Activated T-cell treated with anti-CD3 and anti-CD28 coated beads, Interleukin-2, amount 50 U/mL, for 4 hours (primary cell): Measurements from ENCODE around the gene CIITA. TPM values are rescaled to one million over a fixed set of nuclear protein-coding genes. Genes with fewer than 3 reads are reported as not detected.
"Not testable (repeated sequence)": the region's sequence is repeated elsewhere in the genome, so short reads cannot be mapped to it uniquely, and the experiment has no call there.

Experiments used
- ATAC-seq, 2 donors: fragments of 200-7000 bp; cut with Tn5 transposase; one replicate each; pipeline ENCODE4 v1.10.0; 2021
- DNase-seq: peaks from one replicate; pipeline ENCODE4 v3.0.0-alpha.2; 2020
- H3K27me3 Mint-ChIP-seq: one replicate; pipeline ENCODE4 v1.8.0; 2021; ENCODE audit warnings: low read depth, mixed read lengths
- H3K36me3 Mint-ChIP-seq: one replicate; pipeline ENCODE4 v1.8.0; 2022; ENCODE audit warnings: mixed read lengths; ENCODE audit not compliant: insufficient read depth
- H3K4me1 Mint-ChIP-seq: one replicate; pipeline ENCODE4 v1.8.0; 2021; ENCODE audit warnings: low read depth, mixed read lengths
- H3K4me3 Mint-ChIP-seq: one replicate; pipeline ENCODE4 v1.8.0; 2021; ENCODE audit warnings: mild to moderate bottlenecking, moderate library complexity, mixed read lengths
- H3K9me3 Mint-ChIP-seq: one replicate; pipeline ENCODE4 v1.8.0; 2021; ENCODE audit warnings: mixed read lengths
- total RNA-seq, 3 donors: library from RNA; stranded (reverse); gene quantifications; one replicate each; pipeline ENCODE4 v1.2.1, GENCODE V29; 2021

CIITA gene
- total RNA-seq, result 1 to 10 TPM; 2.4 to 3.6 (median 2.5) TPM

- no peaks in the 10 kb centered on the region for H3K36me3 Mint-ChIP-seq
- H3K9me3 Mint-ChIP-seq, result no peaks in the 10 kb centered on the region
- H3K27me3 Mint-ChIP-seq, result peaks cover 55% of the 10 kb centered on the region
- peaks cover 71% of the 10 kb centered on the region for H3K4me1 Mint-ChIP-seq
- ATAC-seq, result peak; percentile 66 to 78
- peak within 1 kb of the TSS; percentile 90 for H3K4me3 Mint-ChIP-seq
- DNase-seq, result peak; percentile 17
Measured at GRCh38 chr16:10876799-10877341, at the start of gene CIITA. CIITA (plus strand) TSS chr16:10877202; CDS start chr16:10877331, 129 bp downstream.

- H3K36me3 Mint-ChIP-seq, result no peaks in the 10 kb centered on the region
- no peak for DNase-seq
- H3K4me1 Mint-ChIP-seq, result no peaks in the 10 kb centered on the region
- H3K9me3 Mint-ChIP-seq, result no peaks in the 10 kb centered on the region
- no peak overlapping the region for H3K4me3 Mint-ChIP-seq
- H3K27me3 Mint-ChIP-seq, result no peaks in the 10 kb centered on the region
- ATAC-seq, result no peak
Measured at GRCh38 chr16:10827691-10828341, 49.2 kb upstream of the CIITA start.

- no peaks in the 10 kb centered on the region for H3K9me3 Mint-ChIP-seq
- ATAC-seq (no peak), DNase-seq (no peak)
- H3K4me3 Mint-ChIP-seq, result no peak overlapping the region
- H3K27me3 Mint-ChIP-seq, result peaks cover under 1% of the 10 kb centered on the region
- H3K4me1 Mint-ChIP-seq, result no peaks in the 10 kb centered on the region
- no peaks in the 10 kb centered on the region for H3K36me3 Mint-ChIP-seq
Measured at GRCh38 chr16:10828851-10829366, 48.1 kb upstream of the CIITA start.

GRCh38 chr16:10829390-10830098 lies 47.5 kb upstream of the CIITA start:
- not testable (repeated sequence) for ATAC-seq, DNase-seq, H3K27me3 Mint-ChIP-seq, H3K4me1 Mint-ChIP-seq, H3K9me3 Mint-ChIP-seq, H3K36me3 Mint-ChIP-seq, H3K4me3 Mint-ChIP-seq

- not testable (repeated sequence) for ATAC-seq, H3K27me3 Mint-ChIP-seq, H3K9me3 Mint-ChIP-seq
Measured at GRCh38 chr16:10830240-10830639, 46.8 kb upstream of the CIITA start.

GRCh38 chr16:10831894-10832886 lies 44.8 kb upstream of the CIITA start:
- H3K4me1 Mint-ChIP-seq, result no peaks in the 10 kb centered on the region
- DNase-seq (no peak), ATAC-seq (no peak)
- H3K36me3 Mint-ChIP-seq, result no peaks in the 10 kb centered on the region
- no peak overlapping the region for H3K4me3 Mint-ChIP-seq
- H3K9me3 Mint-ChIP-seq, result no peaks in the 10 kb centered on the region
- peaks cover 4% of the 10 kb centered on the region for H3K27me3 Mint-ChIP-seq

More at GRCh38 chr16:10830240-10830639, 46.8 kb upstream of the CIITA start:
- H3K4me1 Mint-ChIP-seq, H3K36me3 Mint-ChIP-seq, H3K4me3 Mint-ChIP-seq, DNase-seq: not testable (repeated sequence)

GRCh38 chr16:10833271-10833670 lies 43.7 kb upstream of the CIITA start:
- ATAC-seq, result no peak
- peaks cover 4% of the 10 kb centered on the region for H3K27me3 Mint-ChIP-seq
- H3K9me3 Mint-ChIP-seq, result no peaks in the 10 kb centered on the region

GRCh38 chr16:10834130-10834529 lies 42.9 kb upstream of the CIITA start:
- ATAC-seq (no peak), DNase-seq (no peak)
- H3K27me3 Mint-ChIP-seq, result peaks cover 4% of the 10 kb centered on the region
- no peaks in the 10 kb centered on the region for H3K9me3 Mint-ChIP-seq
- no peak overlapping the region for H3K4me3 Mint-ChIP-seq
- H3K36me3 Mint-ChIP-seq, result no peaks in the 10 kb centered on the region
- no peaks in the 10 kb centered on the region for H3K4me1 Mint-ChIP-seq

More at GRCh38 chr16:10833271-10833670, 43.7 kb upstream of the CIITA start:
- DNase-seq, result no peak
- Mint-ChIP-seq H3K4me3 (no peak overlapping the region), H3K4me1 (no peaks in the 10 kb centered on the region), H3K36me3 (no peaks in the 10 kb centered on the region)

- Mint-ChIP-seq H3K4me1 (no peaks in the 10 kb centered on the region), H3K36me3 (no peaks in the 10 kb centered on the region), H3K9me3 (no peaks in the 10 kb centered on the region), H3K27me3 (peaks cover 4% of the 10 kb centered on the region), H3K4me3 (no peak overlapping the region)
- ATAC-seq, result no peak
- DNase-seq, result no peak
Measured at GRCh38 chr16:10834766-10835165, 42.2 kb upstream of the CIITA start.

GRCh38 chr16:10835281-10835931 lies 41.6 kb upstream of the CIITA start:
- no peak for DNase-seq
- ATAC-seq, result peak; percentile 18 to 38
- Mint-ChIP-seq H3K4me1 (no peaks in the 10 kb centered on the region), H3K4me3 (no peak overlapping the region), H3K27me3 (peaks cover 4% of the 10 kb centered on the region), H3K9me3 (no peaks in the 10 kb centered on the region), H3K36me3 (no peaks in the 10 kb centered on the region)

- H3K27me3 Mint-ChIP-seq, result peaks cover 7% of the 10 kb centered on the region
- no peak for ATAC-seq
- H3K9me3 Mint-ChIP-seq, result no peaks in the 10 kb centered on the region
- no peaks in the 10 kb centered on the region for H3K36me3 Mint-ChIP-seq
- H3K4me1 Mint-ChIP-seq, result no peaks in the 10 kb centered on the region
- H3K4me3 Mint-ChIP-seq, result no peak overlapping the region
- DNase-seq, result no peak
Measured at GRCh38 chr16:10836174-10836853, 40.7 kb upstream of the CIITA start.

GRCh38 chr16:10838621-10839278 lies 38.3 kb upstream of the CIITA start:
- DNase-seq (no peak), ATAC-seq (no peak)
- no peaks in the 10 kb centered on the region for H3K36me3 Mint-ChIP-seq
- H3K9me3 Mint-ChIP-seq, result no peaks in the 10 kb centered on the region
- H3K27me3 Mint-ChIP-seq, result peaks cover 8% of the 10 kb centered on the region
- no peak overlapping the region for H3K4me3 Mint-ChIP-seq
- no peaks in the 10 kb centered on the region for H3K4me1 Mint-ChIP-seq

- no peaks in the 10 kb centered on the region for H3K36me3 Mint-ChIP-seq
- H3K4me3 Mint-ChIP-seq, result no peak overlapping the region
- peaks cover 4% of the 10 kb centered on the region for H3K27me3 Mint-ChIP-seq
- H3K4me1 Mint-ChIP-seq, result no peaks in the 10 kb centered on the region
- H3K9me3 Mint-ChIP-seq, result no peaks in the 10 kb centered on the region
- DNase-seq (no peak), ATAC-seq (no peak)
Measured at GRCh38 chr16:10839279-10839666, 37.7 kb upstream of the CIITA start.
